Ureter (tissue), 1 donor: Measurements from ENCODE around the gene NBPF3. TPM values are rescaled to one million over a fixed set of nuclear protein-coding genes. Genes with fewer than 3 reads are reported as not detected.
"Not testable (repeated sequence)": the region's sequence is repeated elsewhere in the genome, so short reads cannot be mapped to it uniquely, and the experiment has no call there.

ENCODE experiments used
- DNase-seq: peaks from one replicate; pipeline ENCODE4 v3.0.0-alpha.2; 2020; ENCODE audit warnings: low spot score
- total RNA-seq: library from RNA; stranded (reverse); gene quantifications from one replicate; pipeline ENCODE4 v1.2.4, GENCODE V29; 2023
- donor health status: DM: yes; HTN: yes; CAD: no.

The NBPF3 gene, protein sequence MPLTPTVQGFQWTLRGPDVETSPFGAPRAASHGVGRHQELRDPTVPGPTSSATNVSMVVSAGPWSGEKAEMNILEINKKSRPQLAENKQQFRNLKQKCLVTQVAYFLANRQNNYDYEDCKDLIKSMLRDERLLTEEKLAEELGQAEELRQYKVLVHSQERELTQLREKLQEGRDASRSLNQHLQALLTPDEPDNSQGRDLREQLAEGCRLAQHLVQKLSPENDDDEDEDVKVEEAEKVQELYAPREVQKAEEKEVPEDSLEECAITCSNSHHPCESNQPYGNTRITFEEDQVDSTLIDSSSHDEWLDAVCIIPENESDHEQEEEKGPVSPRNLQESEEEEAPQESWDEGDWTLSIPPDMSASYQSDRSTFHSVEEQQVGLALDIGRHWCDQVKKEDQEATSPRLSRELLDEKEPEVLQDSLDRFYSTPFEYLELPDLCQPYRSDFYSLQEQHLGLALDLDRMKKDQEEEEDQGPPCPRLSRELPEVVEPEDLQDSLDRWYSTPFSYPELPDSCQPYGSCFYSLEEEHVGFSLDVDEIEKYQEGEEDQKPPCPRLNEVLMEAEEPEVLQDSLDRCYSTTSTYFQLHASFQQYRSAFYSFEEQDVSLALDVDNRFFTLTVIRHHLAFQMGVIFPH
- total RNA-seq = 21.5 TPM

DNA sequence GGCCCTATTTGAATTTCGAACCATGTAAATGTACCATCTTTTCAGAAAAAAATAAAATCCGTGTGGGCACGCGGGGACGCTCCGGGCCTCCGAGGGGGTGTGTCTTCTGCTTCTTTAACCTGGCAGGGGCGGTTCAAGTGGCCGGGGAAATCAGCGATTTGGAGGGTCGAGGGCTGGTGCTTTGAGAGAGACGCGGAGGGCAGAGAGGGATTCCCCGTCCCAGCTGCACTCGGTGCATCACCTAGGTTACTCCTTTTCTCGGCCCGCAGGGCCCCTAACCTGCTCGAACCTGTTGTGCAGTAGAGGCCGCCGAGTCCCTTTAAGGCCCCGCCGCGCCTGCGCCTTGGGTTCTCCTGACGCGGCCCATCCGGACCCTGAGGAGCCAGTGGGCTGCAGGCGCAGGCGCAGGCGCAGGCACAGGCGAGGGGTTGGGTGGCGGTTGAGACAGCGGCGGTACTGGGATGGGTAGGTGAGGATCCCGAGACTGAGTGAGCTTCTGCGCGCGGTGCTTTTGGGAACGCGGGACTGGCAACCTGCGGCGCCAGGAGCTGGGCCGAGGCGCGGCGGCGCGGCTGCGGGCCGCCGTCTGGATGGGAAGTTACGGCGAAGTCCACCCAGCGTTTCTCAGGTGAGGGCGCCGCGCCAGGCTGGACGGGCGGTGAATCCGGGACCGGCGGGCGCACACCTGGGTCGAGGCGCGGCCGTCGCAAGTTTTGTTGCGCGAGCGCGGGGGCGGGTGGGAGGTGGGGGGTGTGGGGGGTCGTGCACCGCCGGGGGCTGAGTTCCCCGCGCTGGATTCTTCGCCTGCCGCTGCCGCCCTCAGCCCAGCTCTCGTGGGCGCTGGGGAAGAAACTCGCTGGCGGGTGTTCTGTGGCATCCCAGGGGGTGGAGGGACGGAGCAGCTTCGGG is at the start of gene NBPF3:
Gene NBPF3, plus strand, starts transcription at position 417 of the 909 bp plus-strand sequence. CDS start 4,950 bp downstream, outside the sequence.
- peak; percentile 94 for DNase-seq

DNA sequence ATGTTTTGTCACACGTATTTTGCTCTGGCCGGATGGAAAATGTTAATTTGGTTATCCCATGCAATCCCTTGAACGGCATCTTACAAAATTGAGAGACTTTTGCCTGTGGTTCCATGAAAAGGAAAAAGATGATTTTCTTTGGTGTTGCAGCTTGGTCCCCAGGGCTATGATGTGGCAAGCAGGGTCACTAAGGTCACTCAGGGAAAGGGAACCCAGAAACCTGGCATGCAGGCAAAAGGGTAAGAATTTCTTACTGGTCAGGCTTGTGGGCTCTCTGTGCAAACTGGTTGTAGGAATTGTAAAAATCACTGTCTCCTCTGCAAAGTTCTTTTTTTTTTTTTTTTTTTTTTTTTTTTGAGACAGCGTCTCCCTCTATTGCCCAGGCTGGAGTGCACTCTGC is 48.4 kb upstream of the NBPF3 start:
- DNase-seq = no peak

DNA sequence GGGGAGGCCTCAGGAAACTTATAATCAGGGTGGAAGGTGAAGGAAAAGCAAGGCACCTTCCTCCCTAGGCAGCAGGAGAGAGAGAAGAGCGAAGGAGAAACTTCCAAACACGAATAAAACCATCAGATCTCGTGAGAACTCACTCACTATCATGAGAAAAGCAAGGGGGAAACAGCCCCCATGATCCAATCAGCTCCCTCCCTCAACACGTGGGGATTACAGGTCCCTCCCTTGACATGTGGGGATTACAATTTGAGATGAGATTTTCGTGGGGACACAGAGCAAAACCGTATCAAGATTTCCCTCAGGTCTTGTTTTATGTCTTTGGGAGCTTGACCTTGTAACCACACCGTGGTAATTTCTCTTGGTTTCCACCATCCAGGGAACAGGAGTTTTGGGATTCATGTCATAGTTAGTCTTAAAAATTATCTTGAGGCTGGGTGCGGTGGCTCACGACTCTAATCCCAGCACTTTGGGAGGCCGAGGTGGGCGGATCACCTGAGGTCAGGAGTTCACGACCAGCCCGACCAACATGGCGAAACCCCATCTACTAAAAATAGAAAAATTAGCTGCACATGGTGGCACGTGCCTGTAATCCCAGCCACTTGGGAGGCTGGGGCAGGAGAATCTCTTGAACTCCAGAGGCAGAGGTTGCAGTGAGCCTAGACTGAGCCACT is 47.2 kb upstream of the NBPF3 start:
- DNase-seq = no peak

DNA sequence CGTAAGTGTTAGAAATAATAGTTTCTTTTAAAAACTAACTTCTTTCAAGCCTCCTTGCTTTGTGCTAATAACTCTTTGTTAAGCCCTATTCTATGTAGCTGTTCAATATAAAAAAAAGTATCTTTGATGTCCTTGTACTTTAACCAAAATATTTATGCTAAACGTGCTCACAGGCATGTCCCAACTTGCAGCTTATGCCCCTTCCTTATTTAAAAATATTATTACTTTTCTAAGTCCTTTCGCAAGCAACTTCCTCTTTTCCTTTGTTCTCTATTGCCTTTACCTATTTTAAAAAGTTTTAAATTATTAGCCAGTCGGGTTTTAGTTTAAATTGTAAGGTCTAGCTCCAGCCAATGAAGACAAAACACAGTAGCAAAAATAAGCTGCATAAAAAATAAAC is 43.4 kb upstream of the NBPF3 start:
- DNase-seq = no peak

DNA sequence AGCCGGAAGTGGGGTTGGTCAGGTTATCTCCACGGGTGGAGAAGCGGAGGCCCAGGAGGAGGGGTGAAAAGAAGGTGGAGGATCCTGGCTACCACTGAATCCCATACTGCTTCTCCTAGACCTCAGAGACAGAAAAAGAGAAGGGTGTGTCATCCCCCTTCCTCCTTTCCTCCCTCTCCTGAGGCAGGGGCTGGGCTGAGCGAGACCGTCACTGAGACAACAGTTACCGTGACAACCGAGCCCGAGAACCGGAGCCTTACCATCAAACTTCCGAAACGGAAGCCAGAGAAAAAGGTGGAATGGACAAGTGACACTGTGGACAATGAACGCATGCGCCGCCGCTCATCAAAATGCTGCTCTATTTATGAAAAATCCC is 42.1 kb upstream of the NBPF3 start:
- DNase-seq = no peak

DNA sequence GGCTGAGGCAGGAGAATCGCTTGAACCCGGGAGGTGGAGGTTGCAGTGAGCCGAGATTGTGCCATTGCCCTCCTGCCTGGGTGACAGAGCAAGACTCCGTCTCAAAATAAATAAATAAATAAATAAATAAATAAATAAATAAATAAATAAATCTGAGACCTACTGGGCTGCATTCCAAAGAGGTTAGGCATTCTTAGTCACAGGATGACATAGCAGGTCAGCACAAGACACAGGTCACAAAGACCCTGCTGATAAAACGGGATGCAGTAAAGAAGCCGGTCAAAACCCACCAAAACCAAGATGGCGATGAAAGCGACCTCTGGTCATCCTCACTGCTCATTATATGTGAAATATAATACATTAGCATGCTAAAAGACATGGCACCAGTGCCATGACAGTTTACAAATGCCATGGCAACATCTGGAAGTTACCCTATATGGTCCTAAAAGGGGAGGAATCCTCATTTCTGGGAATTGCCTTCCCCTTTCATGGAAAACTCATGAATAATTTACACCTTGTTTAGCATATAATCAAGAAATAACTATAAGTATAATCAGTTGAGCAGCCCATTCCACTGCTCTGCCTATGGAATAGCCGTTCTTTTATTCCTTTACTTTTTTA is 38.1 kb upstream of the NBPF3 start:
- DNase-seq = not testable (repeated sequence)

DNA sequence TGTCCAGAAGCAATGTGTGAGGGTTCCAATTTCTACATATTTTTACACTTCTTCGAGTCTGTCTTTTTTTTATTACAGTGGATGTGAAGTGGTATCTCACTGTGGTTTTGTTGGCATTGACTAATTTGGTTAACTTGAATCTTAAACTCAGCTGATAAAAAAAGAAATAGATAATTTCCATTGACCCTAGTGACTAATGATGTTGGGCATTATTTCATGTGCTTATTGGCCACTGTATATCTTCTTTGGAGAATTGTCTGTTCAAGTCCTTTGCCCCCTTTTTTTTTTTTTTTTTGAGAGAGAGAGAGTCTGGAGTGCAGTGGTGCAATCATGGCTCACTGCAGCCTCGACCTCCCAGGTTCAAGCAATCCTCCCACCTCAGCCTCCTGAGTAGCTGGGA is 33.3 kb upstream of the NBPF3 start:
- no peak for DNase-seq

DNA sequence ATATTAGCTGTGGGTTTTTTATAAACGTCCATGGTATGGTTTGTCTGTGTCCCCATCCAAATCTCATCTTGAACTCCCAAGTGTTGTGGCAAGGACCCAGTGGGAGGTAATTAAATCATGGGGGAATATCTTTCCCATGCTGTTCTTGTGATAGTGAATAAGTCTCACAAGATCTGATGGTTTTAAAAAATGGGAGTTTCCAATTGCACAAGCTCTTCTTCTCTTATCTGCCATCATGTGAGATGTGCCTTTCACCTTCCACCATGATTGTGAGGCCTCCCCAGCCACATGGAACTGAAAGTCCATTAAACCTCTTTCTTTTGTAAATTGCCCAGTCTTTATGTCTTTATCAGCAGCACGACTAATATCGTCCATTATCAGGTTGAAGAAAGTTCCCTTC is 30.0 kb upstream of the NBPF3 start:
- not testable (repeated sequence) for DNase-seq

DNA sequence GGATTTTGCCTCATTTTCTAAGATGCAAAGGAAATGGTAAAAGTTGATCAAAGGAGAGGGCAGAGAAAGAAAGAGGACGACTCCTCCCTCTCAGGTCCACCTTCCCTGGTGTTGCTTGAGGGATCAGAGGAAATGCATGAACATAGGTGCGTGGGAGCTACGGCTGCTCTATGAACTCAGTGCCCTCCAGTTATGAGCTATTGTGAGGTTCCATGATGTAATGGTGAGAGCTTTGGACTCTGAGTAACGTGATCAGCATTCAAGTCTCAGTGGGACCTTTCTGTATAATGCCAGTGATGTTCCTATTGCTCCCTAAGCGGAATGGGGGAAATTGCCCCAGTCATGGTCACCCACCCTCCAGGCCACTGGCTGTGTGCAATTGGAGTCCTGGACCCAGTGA is 25.9 kb upstream of the NBPF3 start:
- no peak for DNase-seq

DNA sequence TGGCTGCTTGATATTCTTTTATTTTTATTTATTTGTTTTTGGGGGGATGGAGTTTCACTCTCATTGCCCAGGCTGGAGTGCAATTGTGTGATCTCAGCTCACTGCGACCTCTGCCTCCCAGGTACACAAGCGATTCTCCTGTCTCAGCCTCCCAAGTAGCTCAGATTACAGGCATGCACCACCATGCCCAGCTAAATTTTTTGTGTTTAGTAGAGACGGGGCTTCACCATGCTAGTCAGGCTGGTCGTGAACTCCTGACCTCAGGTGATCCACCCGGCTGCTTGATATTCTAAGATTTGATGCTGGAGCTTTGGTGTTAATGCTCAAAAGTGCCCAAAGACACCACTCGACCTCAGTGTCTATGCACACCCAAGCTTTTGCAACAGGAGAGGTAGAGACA is 19.6 kb upstream of the NBPF3 start:
- DNase-seq = not testable (repeated sequence)

DNA sequence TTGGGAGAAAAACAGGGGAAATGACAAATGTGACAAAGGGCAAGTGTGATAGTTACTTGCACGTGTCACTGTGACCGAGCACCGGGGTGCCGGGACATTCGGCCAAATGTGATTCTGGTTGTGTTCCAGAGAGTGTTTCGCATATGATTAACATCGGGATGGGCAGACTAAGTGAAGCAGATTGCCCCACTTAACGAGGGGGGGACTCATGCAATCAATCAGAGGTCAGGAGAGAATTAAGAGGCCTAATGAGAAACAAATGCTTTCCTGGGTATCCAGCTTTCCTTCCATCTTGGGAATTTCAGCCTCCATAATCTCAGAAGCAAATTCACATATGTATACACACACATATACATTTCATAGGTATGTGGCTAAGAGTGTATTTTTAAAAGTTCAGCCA is 18.6 kb upstream of the NBPF3 start:
- DNase-seq = not testable (repeated sequence)

DNA sequence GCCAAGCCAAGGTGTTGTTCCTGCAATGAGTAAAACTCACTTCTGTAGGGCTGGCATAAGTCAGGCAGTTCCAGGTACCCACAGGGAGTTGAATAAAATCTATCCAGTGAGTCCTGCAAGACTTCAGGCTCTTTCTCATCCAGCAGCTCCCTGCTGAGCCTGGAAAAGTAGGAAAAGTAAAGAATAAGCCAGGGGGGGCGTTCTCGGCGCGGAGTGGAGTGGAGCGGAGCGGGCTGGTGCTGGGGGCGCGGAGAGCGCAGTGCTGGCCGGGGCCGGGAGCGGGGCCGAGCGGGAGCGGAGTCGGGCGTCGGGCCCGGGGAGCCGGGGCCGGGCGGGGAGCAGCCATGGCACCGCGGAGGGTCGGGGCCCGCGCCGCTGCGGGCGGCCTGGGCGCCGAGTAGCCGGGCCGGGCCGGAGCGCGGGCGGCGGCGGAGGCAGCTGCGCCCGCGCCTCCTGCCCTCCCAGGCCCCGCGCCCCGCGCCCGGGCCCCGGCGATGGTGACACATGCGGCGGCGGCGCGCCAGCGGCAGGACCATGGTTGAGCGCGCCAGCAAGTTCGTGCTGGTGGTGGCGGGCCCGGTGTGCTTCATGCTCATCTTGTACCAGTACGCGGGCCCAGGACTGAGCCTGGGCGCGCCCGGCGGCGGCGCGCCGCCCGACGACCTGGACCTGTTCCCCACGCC is 12.0 kb upstream of the NBPF3 start:
- not testable (repeated sequence) for DNase-seq

DNA sequence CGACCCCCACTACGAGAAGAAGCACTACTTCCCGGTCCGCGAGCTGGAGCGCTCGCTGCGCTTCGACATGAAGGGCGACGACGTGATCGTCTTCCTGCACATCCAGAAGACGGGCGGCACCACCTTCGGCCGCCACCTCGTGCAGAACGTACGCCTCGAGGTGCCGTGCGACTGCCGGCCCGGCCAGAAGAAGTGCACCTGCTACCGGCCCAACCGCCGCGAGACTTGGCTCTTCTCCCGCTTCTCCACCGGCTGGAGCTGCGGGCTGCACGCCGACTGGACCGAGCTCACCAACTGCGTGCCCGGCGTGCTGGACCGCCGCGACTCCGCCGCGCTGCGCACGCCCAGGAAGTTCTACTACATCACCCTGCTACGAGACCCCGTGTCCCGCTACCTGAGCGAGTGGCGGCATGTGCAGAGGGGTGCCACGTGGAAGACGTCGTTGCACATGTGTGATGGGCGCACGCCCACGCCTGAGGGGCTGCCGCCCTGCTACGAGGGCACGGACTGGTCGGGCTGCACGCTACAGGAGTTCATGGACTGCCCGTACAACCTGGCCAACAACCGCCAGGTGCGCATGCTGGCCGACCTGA is 11.4 kb upstream of the NBPF3 start:
- not testable (repeated sequence) for DNase-seq

DNA sequence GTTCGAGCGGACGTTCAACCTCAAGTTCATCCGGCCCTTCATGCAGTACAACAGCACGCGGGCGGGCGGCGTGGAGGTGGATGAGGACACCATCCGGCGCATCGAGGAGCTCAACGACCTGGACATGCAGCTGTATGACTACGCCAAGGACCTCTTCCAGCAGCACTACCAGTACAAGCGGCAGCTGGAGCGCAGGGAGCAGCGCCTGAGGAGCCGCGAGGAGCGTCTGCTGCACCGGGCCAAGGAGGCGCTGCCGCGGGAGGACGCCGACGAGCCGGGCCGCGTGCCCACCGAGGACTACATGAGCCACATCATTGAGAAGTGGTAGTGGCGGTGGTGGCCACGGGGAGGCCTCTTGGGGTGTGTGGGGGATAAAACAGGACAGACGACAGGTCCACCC is 10.7 kb upstream of the NBPF3 start:
- DNase-seq = not testable (repeated sequence)

DNA sequence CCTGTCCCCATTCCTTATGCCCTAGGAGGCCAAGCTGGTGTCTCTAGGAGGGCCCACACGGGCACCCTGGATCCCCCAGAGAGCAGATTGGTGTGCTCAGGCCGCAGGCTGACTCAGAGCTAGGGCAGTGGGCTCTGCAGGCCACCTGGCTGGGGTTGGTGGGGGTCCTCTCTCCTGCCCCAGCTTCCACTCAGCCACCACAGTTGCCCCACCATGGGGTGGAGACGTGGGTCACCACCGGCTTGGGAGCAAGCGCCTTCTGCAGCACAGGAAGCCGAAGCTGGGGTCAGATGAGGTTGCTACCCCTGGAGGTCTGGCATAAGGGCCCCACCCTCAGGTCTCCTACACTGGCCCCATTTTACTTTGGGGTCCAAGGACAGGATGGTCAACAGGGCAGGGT is 9.1 kb upstream of the NBPF3 start:
- DNase-seq = not testable (repeated sequence)

DNA sequence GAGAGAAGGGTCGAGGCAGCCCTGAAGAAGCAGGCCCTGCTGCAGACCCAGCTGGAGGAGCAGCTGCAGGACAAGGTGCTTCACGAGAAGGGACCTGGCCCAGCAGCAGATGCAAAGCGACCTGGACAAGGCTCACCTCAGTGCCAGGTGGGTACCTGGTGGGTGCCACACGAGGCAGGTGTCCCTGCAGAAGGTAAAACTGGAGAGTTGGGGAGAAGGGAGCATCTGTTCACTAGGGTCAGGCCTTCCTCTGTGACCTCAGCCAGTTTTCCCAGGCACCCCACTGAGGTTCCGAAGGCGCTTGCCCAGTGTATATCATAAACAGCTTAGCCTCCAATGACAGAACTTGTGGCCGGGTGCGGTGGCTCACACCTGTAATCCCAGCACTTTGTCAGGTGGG is 5.5 kb upstream of the NBPF3 start:
- no peak for DNase-seq

DNA sequence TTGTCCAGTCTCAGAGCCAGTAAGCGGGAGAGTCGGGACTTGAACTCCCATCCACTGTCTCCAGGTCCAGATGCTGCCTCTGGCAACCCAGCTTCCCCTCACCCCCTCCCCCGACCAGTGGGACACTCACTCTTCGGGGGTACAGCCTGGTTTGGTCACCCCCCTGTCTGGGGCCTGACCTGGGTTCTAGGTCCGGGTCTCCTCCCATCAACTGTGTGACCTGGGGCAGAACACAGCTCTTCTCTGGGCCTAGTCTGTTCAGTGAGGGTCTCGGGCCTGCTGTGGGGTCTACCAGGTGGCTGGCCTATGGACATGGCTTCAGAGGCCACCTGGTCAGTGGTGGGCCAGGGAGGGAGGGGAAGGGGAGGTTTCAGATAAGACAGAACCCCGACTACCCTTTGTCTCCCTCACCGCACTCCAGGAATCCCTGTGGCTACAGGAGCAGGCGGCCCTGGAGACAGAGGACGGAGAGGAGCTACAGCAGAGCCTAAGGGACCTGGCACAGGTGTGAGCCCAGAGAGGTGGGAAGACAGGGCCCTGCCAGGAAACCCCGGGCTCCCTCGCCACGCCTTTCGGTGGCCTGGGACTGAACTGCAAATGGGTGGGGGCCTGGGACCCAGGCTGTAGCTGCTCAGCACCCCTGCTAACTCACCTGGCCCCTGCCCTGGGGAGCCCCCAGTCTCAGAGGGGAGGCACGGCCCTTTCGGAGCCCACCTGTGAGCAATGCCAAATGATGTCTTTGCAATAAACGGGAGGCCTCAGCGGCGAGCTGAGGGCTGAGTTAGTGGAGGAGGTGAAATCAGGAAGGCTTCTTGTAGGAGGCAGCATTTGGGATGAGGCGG is 4.1 kb upstream of the NBPF3 start:
- DNase-seq = no peak

DNA sequence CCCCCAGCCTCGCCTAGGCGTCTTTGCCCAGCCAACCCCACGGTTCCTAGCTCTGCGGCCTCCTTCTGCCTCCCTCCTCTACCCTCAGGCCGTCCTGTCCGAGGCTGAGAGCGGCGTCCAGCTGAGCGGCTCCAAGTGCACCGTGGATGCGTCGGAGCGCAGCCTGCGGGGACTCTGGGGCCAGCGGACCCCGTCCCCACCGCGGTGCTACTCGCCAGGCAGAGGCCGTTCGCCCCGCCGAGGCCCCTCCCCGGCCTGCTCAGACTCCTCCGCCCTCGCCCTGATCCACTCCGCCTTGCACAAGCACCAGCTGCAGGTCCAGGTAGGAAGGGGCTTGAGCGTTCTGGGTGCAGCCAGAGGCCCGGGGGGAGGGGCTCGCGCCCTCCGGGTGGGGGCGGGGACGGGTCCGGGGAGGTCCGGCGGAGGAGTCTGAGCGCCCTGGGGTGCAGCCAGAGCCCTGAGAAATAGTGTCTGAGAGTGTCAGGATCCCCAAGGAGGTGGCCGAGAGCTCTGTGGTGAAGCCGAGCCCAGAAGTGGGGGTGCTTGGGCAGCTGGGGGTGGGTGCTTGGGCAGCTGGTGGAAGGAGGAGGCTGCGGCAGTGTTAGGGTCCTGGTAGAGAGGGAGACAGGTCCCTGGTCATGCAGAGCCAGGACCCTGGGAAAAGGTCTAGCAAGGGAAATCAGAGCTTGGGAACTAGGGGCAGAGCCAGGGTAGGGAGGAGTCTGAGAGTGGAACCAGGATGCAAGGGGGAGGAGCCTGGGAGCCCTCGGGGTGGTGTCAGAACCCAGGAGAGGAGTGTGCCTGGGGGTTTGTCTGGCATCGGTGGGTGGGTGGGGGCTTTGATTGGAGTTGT is 3.2 kb upstream of the NBPF3 start:
- peak; percentile 54 for DNase-seq

DNA sequence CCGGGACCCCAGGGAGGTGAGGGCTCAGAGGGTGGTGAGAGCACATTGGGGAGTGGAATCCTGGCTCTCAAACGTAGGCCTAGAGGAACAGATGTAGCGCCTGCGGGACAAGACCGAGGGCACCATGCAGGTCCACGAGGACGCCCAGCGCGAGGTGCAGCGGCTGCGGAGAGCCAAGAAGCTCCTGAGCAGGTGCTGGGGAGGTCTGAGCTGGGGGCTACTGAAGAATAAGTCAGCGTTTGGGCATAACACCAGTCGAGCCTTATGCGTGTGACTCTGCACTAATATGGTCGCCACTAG is 2.6 kb upstream of the NBPF3 start:
- DNase-seq = no peak
